Type B pancreatic cell (in vitro differentiated cells): Measurements from ENCODE around the gene MRPS27. TPM values are rescaled to one million over a fixed set of nuclear protein-coding genes. Genes with fewer than 3 reads are reported as not detected.

Experiments
- DNase-seq: peaks from one replicate; pipeline ENCODE4 v3.0.0; 2021; ENCODE audit warnings: mixed read lengths; ENCODE audit not compliant: unreplicated experiment; ENCODE audit errors: extremely low spot score
- H3K27ac Mint-ChIP-seq: 2 replicates; pipeline ENCODE4 v1.8.0; 2021; ENCODE audit warnings: mild to moderate bottlenecking, mixed read lengths
- H3K27me3 Mint-ChIP-seq: 2 replicates; pipeline ENCODE4 v1.8.0; 2021; ENCODE audit warnings: mixed read lengths
- H3K36me3 Mint-ChIP-seq: 2 replicates; pipeline ENCODE4 v1.8.0; 2021; ENCODE audit warnings: mixed read lengths
- H3K4me1 Mint-ChIP-seq: one replicate; pipeline ENCODE4 v1.8.0; 2021; ENCODE audit warnings: mixed read lengths; ENCODE audit not compliant: unreplicated experiment
- H3K4me3 Mint-ChIP-seq: 2 replicates; pipeline ENCODE4 v1.8.0; 2021; ENCODE audit warnings: mild to moderate bottlenecking, mixed read lengths
- H3K9me3 Mint-ChIP-seq: 2 replicates; pipeline ENCODE4 v1.8.0; 2021; ENCODE audit warnings: mixed read lengths
- CTCF ChIP-seq: fragments of 200-600 bp; sonication (generic); conservative IDR thresholded peaks from 2 replicates; pipeline ENCODE4 v1.5.0; 2021; ENCODE audit warnings: antibody characterized with exemption, mild to moderate bottlenecking
- long read RNA-seq: library from polyadenylated mRNA; unstranded; transcript quantifications from one replicate; pipeline ENCODE4 v2.0.0, GENCODE V29; 2020
- total RNA-seq: library from RNA; stranded (reverse); gene quantifications from 2 replicates; pipeline ENCODE4 v1.2.1, GENCODE V29; 2021; ENCODE audit warnings: low replicate concordance

MRPS27 gene
- 60.6 and 66.3 TPM in 2 replicates for total RNA-seq
- long read RNA-seq, full-length matches to known transcripts = 377 of 436 reads
- long read RNA-seq, partial matches to known transcripts = 20 of 436 reads
- long read RNA-seq, other reads (novel, unspliced or antisense) = 39 of 436 reads

- no peaks in the 10 kb centered on the region for H3K27me3 Mint-ChIP-seq
- no peaks in the 10 kb centered on the region for H3K9me3 Mint-ChIP-seq
- H3K4me3 Mint-ChIP-seq = peak within 1 kb of the TSS; percentile 98
- peaks cover 7% of the 10 kb centered on the region for H3K4me1 Mint-ChIP-seq
- TF ChIP-seq CTCF = peak; percentile 65
- peak; percentile 95 for DNase-seq
- peaks cover 14% of the 10 kb centered on the region for H3K36me3 Mint-ChIP-seq
- peak within 1 kb of the TSS; percentile 77 for H3K27ac Mint-ChIP-seq
Measured at GRCh38 chr5:72319976-72320752, at the start of gene MRPS27, which contains the start of gene PTCD2. MRPS27 (minus strand) TSS chr5:72320240; CDS start chr5:72320221, 19 bp downstream. PTCD2 (plus strand) TSS chr5:72320373; CDS start chr5:72320383, 10 bp downstream.

GRCh38 chr5:72369711-72370110, 49.7 kb upstream of the MRPS27 start:
- no peak for TF ChIP-seq CTCF
- Mint-ChIP-seq H3K9me3 (no peaks in the 10 kb centered on the region), H3K4me1 (peaks cover 6% of the 10 kb centered on the region), H3K27me3 (no peaks in the 10 kb centered on the region), H3K4me3 (no peak overlapping the region), H3K36me3 (no peaks in the 10 kb centered on the region), H3K27ac (no peak overlapping the region)
- no peak for DNase-seq

GRCh38 chr5:72369301-72369700, 49.3 kb upstream of the MRPS27 start:
- Mint-ChIP-seq H3K36me3 (no peaks in the 10 kb centered on the region), H3K4me1 (peaks cover 6% of the 10 kb centered on the region), H3K9me3 (no peaks in the 10 kb centered on the region), H3K27me3 (no peaks in the 10 kb centered on the region), H3K4me3 (no peak overlapping the region), H3K27ac (no peak overlapping the region)
- no peak for TF ChIP-seq CTCF
- DNase-seq = no peak

- Mint-ChIP-seq H3K4me1 (peaks cover 6% of the 10 kb centered on the region), H3K27me3 (no peaks in the 10 kb centered on the region), H3K4me3 (no peak overlapping the region), H3K9me3 (no peaks in the 10 kb centered on the region), H3K27ac (no peak overlapping the region), H3K36me3 (no peaks in the 10 kb centered on the region)
- no peak for TF ChIP-seq CTCF
- no peak for DNase-seq
Measured at GRCh38 chr5:72368271-72368670, 48.2 kb upstream of the MRPS27 start.

GRCh38 chr5:72366324-72366976, 46.4 kb upstream of the MRPS27 start:
- Mint-ChIP-seq H3K27ac (peak overlapping the region; percentile 44), H3K9me3 (no peaks in the 10 kb centered on the region), H3K36me3 (peaks cover 16% of the 10 kb centered on the region), H3K27me3 (no peaks in the 10 kb centered on the region), H3K4me3 (no peak overlapping the region), H3K4me1 (peaks cover 6% of the 10 kb centered on the region)
- TF ChIP-seq CTCF = peak; percentile 83
- DNase-seq = no peak
